Measurements from ENCODE around the gene RPS19. TPM values are rescaled to one million over a fixed set of nuclear protein-coding genes. Genes with fewer than 3 reads are reported as not detected.

The RPS19 gene
- total and polyA plus RNA-seq, 7 donors, result 593 to 2,236 (median 962) TPM

DNA sequence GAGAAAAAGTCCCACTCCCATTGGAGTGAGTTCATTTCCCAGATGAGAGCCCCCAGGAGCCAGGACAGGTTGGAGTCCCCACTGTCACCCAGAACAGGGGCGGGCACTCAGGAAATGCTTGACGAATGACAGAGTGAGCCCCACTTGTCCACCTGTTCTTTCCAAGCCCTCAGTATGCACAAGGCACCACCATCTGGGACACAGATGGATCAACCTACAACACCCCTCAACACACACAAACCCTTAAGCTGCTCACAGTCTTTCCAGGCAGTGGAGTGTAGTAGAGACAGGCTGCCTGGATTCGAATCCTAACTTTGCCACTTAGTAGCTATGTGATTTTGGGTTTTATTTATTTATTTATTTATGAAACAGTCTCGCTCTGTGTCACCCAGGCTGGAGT, 30.9 kb downstream of the RPS19 start:
- Histone ChIP-seq H3K27me3 (ENCODE audit: insufficient read depth in 3 of 3, low read length in 2 of 3) (no peaks in the 10 kb centered on the region), H3K36me3 (ENCODE audit: insufficient read depth in 1 of 2, low read depth in 1 of 2) (peaks cover 2 to 36% of the 10 kb centered on the region in 2 donors), H3K9me3 (no peaks in the 10 kb centered on the region), H3K4me1 (no peaks in the 10 kb centered on the region), H3K4me3 (no peak overlapping the region), H3K27ac (no peak overlapping the region)
- no peak for DNase-seq
- 91 to 96% (median 96%) methylated on average over 4 of the region's 4 CpGs for WGBS, 3 donors
- intact Hi-C loops (cut with DNase I), result no loop called here
- ATAC-seq, result no peak
- TF ChIP-seq, protein P1, sequence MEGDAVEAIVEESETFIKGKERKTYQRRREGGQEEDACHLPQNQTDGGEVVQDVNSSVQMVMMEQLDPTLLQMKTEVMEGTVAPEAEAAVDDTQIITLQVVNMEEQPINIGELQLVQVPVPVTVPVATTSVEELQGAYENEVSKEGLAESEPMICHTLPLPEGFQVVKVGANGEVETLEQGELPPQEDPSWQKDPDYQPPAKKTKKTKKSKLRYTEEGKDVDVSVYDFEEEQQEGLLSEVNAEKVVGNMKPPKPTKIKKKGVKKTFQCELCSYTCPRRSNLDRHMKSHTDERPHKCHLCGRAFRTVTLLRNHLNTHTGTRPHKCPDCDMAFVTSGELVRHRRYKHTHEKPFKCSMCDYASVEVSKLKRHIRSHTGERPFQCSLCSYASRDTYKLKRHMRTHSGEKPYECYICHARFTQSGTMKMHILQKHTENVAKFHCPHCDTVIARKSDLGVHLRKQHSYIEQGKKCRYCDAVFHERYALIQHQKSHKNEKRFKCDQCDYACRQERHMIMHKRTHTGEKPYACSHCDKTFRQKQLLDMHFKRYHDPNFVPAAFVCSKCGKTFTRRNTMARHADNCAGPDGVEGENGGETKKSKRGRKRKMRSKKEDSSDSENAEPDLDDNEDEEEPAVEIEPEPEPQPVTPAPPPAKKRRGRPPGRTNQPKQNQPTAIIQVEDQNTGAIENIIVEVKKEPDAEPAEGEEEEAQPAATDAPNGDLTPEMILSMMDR (IDR thresholded peaks at IDR 0.05), result no peak

DNA sequence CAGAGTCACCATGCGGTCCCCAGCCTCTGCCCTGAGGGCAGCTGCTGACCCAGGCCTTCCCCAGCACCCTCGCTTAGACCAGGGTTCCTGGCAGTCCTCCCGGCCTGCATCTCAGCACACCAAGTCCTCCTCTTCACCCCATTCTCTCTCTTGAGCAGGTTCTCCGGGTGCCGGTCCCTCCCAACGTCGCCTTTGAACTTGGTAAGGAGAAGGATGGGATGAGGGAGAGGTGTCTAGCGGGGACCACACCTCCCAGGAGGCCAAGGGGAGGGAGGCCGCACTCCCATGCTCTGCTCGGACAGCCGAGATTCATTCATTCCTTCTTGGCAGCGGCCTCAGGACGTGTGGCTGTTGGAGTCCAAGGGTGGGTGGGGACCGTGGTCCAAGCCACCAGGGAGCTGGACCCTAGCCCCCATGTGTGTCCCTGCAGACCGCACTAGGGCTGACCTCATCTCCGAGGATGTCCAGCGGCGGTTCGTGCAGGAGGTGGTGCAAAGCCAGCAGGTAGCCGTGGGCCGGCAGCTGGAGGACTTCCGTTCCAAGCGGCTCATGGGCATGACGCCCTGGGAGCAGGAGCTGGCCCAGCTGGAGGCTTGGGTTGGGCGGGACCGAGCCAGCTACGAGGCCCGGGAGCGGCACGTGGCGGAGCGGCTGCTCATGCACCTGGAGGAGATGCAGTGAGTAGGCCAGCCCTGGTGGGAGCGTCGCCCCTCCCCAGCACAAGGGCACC, 32.3 kb downstream of the RPS19 start:
- no peaks in the 10 kb centered on the region for H3K27me3 ChIP-seq (ENCODE audit: insufficient read depth in 3 of 3, low read length in 2 of 3)
- ATAC-seq (no peak), DNase-seq (no peak)
- TF ChIP-seq, protein P1 (IDR thresholded peaks at IDR 0.05), result no peak
- H3K4me1 ChIP-seq, result no peaks in the 10 kb centered on the region
- intact Hi-C loops (cut with DNase I), result no loop called here
- H3K36me3 ChIP-seq (ENCODE audit: insufficient read depth in 1 of 2, low read depth in 1 of 2), result peaks cover 2 to 42% of the 10 kb centered on the region in 2 donors
- no peak overlapping the region for H3K4me3 ChIP-seq
- no peaks in the 10 kb centered on the region for H3K9me3 ChIP-seq
- H3K27ac ChIP-seq, result no peak overlapping the region
- 80 to 83% (median 80%) methylated on average over 34 of the region's 34 CpGs for WGBS, 3 donors

DNA sequence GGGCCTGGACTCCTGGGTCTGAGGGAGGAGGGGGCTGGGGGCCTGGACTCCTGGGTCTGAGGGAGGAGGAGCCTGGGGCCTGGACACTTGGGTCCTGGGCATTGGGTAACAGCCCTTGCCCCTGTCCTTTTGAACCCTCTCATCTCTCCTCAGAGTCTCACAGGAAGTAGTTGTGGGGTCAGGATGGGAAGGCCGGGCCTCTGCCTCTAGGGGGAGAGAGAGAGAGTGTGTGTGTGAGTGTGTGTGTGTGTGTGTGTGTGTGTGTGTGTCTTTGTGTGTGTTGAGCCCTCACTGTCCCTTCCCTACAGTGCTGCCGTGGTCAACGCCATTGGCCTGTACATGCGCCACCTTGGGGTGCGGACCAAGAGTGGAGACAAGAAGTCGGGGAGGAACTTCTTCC, 33.8 kb downstream of the RPS19 start:
- ATAC-seq (no peak), DNase-seq (no peak)
- WGBS, 3 donors, result 60 to 91% (median 81%) methylated on average over 5 to 6 of the region's 6 CpGs
- intact Hi-C loops (cut with DNase I), result no loop called here
- Histone ChIP-seq H3K9me3 (no peaks in the 10 kb centered on the region), H3K4me1 (no peaks in the 10 kb centered on the region), H3K27ac (no peak overlapping the region), H3K36me3 (ENCODE audit: insufficient read depth in 1 of 2, low read depth in 1 of 2) (peaks cover 5 to 53% of the 10 kb centered on the region in 2 donors), H3K27me3 (ENCODE audit: insufficient read depth in 3 of 3, low read length in 2 of 3) (no peaks in the 10 kb centered on the region), H3K4me3 (no peak overlapping the region)
- TF ChIP-seq, protein P1 (IDR thresholded peaks at IDR 0.05), result no peak

DNA sequence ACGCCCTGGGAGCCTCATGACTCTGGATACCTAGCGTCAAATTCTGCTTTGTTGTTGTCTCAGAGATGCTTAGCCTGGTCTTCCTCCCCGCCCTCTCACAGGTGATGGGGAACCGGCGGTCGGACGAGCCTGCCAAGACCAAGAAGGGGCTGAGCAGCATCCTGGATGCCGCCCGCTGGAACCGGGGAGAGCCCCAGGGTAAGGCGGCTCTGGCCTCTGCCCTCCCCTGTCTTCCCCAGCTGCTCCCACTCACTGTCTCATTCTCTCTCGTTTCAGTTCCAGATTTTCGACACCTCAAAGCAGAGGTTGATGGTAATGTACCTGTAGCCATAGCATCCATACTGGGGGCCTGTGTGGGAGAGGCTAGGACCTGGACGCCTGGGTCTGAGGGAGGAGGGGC, 34.3 kb downstream of the RPS19 start:
- Histone ChIP-seq H3K9me3 (no peaks in the 10 kb centered on the region), H3K27ac (no peak overlapping the region), H3K27me3 (ENCODE audit: insufficient read depth in 3 of 3, low read length in 2 of 3) (no peaks in the 10 kb centered on the region), H3K36me3 (ENCODE audit: insufficient read depth in 1 of 2, low read depth in 1 of 2) (peaks cover 5 to 53% of the 10 kb centered on the region in 2 donors), H3K4me3 (no peak overlapping the region), H3K4me1 (no peaks in the 10 kb centered on the region)
- WGBS, 3 donors, result 82 to 88% (median 83%) methylated on average over 14 of the region's 14 CpGs
- no peak for DNase-seq
- intact Hi-C loops (cut with DNase I), result no loop called here
- ATAC-seq, result no peak
- TF ChIP-seq, protein P1 (IDR thresholded peaks at IDR 0.05), result no peak
